Chondrocyte (in vitro differentiated cells): ENCODE measurements around the gene RFTN2. TPM values are rescaled to one million over a fixed set of nuclear protein-coding genes. Genes with fewer than 3 reads are reported as not detected.
A peak's percentile ranks its signal among the peaks of the same experiment; 100 is the strongest.

Experiments
- DNase-seq: peaks from one replicate; pipeline ENCODE4 v3.0.0; 2021; ENCODE audit warnings: mixed read lengths, low spot score
- H3K27ac Mint-ChIP-seq: one replicate; pipeline ENCODE4 v1.8.0; 2021; ENCODE audit warnings: mild to moderate bottlenecking, moderate library complexity, mixed read lengths; ENCODE audit not compliant: unreplicated experiment
- H3K27me3 Mint-ChIP-seq: 2 replicates; pipeline ENCODE4 v1.8.0; 2021; ENCODE audit warnings: low read depth, mixed read lengths
- H3K36me3 Mint-ChIP-seq: 2 replicates; pipeline ENCODE4 v1.8.0; 2021; ENCODE audit warnings: low read depth, mixed read lengths
- H3K4me1 Mint-ChIP-seq: 2 replicates; pipeline ENCODE4 v1.8.0; 2021; ENCODE audit warnings: low read depth, mild to moderate bottlenecking, mixed read lengths
- H3K4me3 Mint-ChIP-seq: one replicate; pipeline ENCODE4 v1.8.0; 2021; ENCODE audit warnings: mild to moderate bottlenecking, moderate library complexity, mixed read lengths; ENCODE audit not compliant: unreplicated experiment
- H3K9me3 Mint-ChIP-seq: 2 replicates; pipeline ENCODE4 v1.8.0; 2021; ENCODE audit warnings: low read depth, mixed read lengths
- CTCF ChIP-seq: fragments of 200-600 bp; sonication (generic); IDR thresholded peaks from 2 replicates; pipeline ENCODE4 v1.5.0; 2021; ENCODE audit warnings: antibody characterized with exemption, mild to moderate bottlenecking, moderate library complexity
- total RNA-seq: library from RNA; stranded (reverse); gene quantifications from 3 replicates; pipeline ENCODE4 v1.2.1, GENCODE V29; 2021

The RFTN2 gene
- total RNA-seq, 1 donor from 2014 or later = 11.5 TPM

GRCh38 chr2:197708331-197708730 is 32.9 kb upstream of the RFTN2 start:
- TF ChIP-seq CTCF = no peak
- Mint-ChIP-seq H3K27ac (no peak overlapping the region), H3K36me3 (peaks cover 1% of the 10 kb centered on the region), H3K4me1 (peaks cover 43% of the 10 kb centered on the region), H3K4me3 (no peak overlapping the region), H3K9me3 (no peaks in the 10 kb centered on the region), H3K27me3 (no peaks in the 10 kb centered on the region)
- DNase-seq = no peak

- peak; percentile 87 for TF ChIP-seq CTCF
- peak overlapping the region; percentile 94 for H3K4me3 Mint-ChIP-seq
- H3K36me3 Mint-ChIP-seq = peaks cover 1% of the 10 kb centered on the region
- H3K4me1 Mint-ChIP-seq = peaks cover 43% of the 10 kb centered on the region
- H3K9me3 Mint-ChIP-seq = no peaks in the 10 kb centered on the region
- H3K27ac Mint-ChIP-seq = no peak overlapping the region
- H3K27me3 Mint-ChIP-seq = no peaks in the 10 kb centered on the region
- no peak for DNase-seq
Measured at GRCh38 chr2:197707316-197708213, 32.2 kb upstream of the RFTN2 start.

- peaks cover 43% of the 10 kb centered on the region for H3K4me1 Mint-ChIP-seq
- H3K4me3 Mint-ChIP-seq = peak overlapping the region; percentile 94
- H3K36me3 Mint-ChIP-seq = peaks cover 1% of the 10 kb centered on the region
- DNase-seq = no peak
- no peaks in the 10 kb centered on the region for H3K9me3 Mint-ChIP-seq
- H3K27ac Mint-ChIP-seq = no peak overlapping the region
- no peak for TF ChIP-seq CTCF
- H3K27me3 Mint-ChIP-seq = no peaks in the 10 kb centered on the region
Measured at GRCh38 chr2:197706839-197707207, 31.4 kb upstream of the RFTN2 start.

GRCh38 chr2:197705912-197706838 is 30.8 kb upstream of the RFTN2 start:
- H3K36me3 Mint-ChIP-seq = peaks cover 1% of the 10 kb centered on the region
- no peak for TF ChIP-seq CTCF
- no peaks in the 10 kb centered on the region for H3K27me3 Mint-ChIP-seq
- no peak for DNase-seq
- H3K4me1 Mint-ChIP-seq = peaks cover 43% of the 10 kb centered on the region
- H3K4me3 Mint-ChIP-seq = peak overlapping the region; percentile 94
- no peaks in the 10 kb centered on the region for H3K9me3 Mint-ChIP-seq
- peak overlapping the region; percentile 87 for H3K27ac Mint-ChIP-seq
